SK-N-DZ (cell line): ENCODE results near the gene TMEM101.
"Not testable (repeated sequence)": the region's sequence is repeated elsewhere in the genome, so short reads cannot be mapped to it uniquely, and the experiment has no call there.

Experiments used
- DNase-seq: peaks from one replicate; pipeline ENCODE4 v3.0.0-alpha.2; 2015; ENCODE audit warnings: low spot score

The TMEM101 gene

DNA sequence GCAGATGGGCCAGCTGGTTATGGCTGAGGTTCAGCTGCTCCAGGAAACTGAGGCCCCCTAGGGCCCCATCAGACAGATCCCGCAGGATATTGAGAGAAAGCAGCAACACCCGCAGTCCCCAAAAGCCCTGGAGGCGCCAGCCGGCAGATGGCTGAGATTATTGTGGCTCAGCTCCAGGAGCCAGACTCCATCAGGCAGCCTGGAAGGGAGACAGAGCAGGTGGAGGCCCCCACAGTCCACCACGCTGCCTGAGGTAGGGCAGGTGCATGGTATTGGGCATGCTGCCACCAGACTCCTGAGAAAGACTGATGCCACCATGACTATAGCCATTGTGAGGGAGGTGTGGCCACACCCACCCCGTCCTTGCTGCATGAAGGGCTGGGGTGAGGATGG lies 9.5 kb upstream of the TMEM101 start:
- peak; percentile 57 for DNase-seq

- no peak for DNase-seq
These were observed 8.9 kb upstream of the TMEM101 start for GRCh38 chr17:44023545-44024270.

- no peak for DNase-seq
These were observed 7.5 kb upstream of the TMEM101 start for GRCh38 chr17:44022246-44022645.

DNA sequence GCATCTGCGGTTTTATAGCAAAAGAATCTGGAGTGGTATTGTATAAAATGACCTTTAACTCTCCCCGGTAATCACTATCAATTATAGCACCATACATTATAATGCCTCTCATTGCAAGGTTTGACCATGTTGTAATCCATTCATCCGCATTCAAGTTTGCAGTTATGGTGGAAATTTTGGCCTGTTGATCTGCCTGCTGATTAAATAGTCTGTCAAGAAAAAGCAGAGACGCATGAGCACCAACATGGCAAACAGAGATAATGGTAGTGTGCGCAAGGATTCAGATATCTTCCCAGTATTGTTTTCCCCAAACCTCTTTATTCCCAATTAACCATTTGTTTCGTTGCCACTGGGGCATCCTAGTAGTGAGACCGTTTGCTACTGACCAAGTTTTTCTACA lies 6.5 kb upstream of the TMEM101 start:
- not testable (repeated sequence) for DNase-seq

DNA sequence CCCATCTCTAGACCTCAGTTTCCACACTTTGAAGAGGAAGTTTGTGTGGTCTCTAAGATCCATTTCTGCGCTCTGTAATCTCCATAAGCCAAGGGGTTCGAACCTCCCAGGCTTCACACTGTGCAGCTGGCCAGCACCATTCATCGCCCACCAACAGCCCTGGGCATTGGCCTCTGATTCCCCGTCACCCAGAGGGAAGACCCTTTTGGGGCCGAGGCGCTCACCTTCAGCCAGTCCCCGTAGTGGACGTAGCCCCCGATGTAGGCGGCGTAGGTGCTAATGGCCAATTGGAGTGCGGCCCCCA lies 678 bp downstream of the TMEM101 start:
- no peak for DNase-seq

DNA sequence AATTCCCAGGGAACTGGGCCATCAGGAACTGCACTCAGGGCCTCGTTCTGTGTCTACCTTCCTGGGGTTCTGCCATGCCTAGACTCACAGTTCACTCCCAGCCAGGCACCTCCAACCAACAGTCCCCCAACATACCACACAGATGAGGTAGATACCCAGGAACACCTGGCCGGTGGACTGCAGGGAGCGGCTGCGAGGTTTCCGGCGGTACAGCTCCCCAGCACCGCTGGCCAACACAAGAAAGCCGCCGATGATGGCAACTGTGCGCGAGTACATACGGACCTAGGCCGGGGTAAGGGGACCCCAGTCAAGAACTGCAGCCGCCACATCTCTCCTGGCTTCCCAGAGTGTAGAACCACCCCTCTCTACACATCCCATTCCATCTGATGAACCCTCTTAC lies 1.9 kb downstream of the TMEM101 start:
- DNase-seq = no peak

DNA sequence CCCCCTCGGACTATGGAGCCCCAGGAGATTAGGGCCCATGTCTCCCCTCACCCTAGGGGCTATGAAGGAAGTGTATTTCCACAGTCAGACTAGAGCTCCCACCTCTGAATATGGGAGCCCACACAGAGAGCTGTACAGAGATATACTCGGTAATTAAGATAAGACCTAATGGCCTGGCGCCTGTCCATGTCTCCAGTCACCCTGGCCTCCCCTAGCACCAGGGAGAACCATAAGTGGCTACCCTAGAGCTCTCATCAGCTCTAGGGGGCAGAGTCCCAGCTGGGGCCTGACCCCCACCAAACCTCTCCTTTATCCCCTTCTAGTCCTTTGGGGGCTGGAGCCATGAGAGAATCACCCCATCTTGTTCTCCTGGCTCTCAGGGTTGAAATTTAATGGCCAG lies 2.4 kb downstream of the TMEM101 start:
- DNase-seq = no peak

- no peak for DNase-seq
These were observed 2.9 kb downstream of the TMEM101 start for GRCh38 chr17:44011876-44012275.

DNA sequence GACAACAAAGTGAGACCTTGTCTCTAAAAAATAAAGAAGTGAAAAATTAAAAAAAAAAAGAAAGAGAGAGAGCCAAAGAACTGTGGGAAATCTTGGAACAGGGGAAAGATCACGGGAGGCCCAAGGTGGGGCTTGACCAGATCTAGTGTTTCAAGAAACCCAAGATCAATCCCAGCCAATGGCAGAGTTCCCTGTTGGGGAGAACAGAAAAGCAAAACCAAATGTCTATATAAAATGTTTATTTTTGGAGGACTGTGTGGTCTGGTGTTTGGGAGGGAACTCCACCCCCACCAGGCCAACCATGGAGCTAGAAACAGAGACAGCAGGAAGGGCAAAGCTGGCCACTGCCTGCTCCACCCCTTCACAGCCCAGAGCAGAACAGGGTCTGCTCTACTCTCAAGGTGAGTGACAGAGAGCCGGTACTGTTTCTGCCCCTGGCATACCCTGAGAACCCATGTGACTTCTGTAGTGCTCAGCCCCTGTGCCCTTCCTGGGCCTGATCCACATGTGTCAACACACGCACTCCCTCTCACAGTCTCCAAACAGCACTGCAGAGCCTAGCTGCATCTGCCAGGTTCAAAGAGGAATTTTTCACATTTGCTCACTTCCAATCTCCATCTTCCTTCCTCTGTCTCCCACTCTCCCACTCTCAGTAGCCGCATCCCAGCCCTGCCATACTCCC lies 3.7 kb downstream of the TMEM101 start:
- no peak for DNase-seq

- DNase-seq = no peak
These were observed 6.4 kb downstream of the TMEM101 start for GRCh38 chr17:44008205-44008909.

- no peak for DNase-seq
These were observed 7.2 kb downstream of the TMEM101 start for GRCh38 chr17:44007346-44008204.

DNA sequence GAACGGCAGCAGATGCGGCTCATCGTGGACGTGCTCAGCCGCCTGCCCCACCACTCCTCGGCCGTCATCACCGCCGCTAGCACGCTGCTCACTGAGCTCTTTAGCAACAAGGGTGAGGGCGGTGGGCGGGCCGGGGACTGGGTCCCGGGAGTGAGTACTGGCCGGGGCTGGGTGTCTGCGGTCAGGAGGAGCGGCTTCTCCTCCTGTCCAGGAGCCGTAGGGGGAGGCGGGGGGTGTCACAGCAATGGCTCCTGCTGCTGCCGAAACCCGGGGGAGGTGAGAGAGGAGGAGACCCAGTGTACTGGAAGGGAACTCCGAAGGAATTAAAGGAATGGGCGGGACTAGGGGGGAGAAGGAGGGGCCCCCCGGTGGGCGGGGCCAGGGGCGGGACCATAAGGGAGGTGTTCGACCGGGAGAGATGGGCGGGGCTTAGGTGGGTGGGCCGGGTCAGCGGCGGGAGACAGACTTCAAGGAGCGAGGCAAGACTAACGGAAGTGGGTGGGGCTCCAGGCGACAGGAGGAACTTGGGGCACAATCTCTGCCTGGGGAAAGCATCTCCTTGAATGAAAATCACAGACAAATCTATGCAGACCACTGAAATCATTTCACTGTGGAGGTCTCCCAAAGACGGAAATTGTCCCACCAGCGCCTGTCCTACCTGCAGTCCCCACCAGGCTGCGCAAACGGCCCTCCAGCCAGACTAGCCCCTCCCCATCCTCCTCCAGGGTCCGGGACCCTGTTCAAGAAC lies 8.0 kb downstream of the TMEM101 start:
- DNase-seq = peak; percentile 97

DNA sequence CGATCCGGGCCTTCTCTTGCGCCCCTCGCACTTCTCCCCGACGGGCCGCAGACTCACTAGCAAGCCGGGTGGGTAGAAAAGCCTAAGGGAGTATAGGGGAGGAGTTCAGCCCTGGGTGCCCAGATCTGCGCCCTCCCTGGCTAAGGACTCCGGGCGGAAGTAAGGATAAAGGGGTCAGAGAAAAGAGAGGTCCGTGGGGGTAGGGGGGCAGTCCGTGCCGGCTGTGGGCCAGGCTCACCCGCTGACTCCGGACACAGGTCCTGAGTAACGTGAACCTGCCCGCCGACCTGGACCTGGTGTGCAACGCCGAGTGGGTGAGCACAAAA lies 8.5 kb downstream of the TMEM101 start:
- DNase-seq = peak; percentile 38

GRCh38 chr17:44005527-44006271 lies 9.1 kb downstream of the TMEM101 start:
- DNase-seq = no peak

DNA sequence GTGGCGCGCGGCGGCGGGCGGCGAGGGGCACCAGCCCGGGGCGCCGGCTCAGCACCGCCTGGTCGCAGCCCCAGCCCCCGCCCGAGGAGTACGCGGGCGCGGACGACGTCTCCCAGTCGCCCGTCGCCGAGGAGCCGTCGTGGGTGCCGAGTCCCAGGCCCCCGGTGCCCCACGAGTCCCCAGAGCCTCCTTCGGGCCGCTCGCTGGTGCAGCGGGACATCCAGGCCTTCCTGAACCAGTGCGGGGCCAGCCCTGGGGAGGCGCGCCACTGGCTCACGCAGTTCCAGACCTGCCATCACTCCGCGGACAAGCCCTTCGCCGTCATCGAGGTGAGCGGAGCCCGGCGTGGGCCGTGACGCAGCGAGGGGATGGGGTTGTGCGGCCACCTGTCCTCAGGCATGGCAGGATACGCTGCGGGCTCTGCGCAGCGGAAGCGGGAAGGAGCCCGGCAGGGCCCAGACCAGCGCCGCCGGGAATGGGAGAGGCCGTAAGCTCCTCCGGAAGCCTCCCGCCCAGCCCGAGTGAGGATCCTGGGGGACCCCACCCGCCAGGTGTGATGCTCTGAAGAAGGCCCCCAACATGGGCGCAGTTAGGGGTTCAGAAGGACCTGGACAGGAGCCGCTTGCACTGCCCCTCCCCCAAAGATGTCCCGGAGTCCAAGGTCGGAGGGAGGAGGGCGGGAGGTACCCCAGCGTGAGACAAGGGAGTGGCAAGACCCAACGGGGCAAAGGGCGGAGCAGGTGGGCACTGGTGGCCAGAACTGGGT lies 9.8 kb downstream of the TMEM101 start:
- no peak for DNase-seq

- no peak for DNase-seq
These were observed 10.5 kb downstream of the TMEM101 start, which contains the start of gene NAGS for GRCh38 chr17:44004077-44004760. TSS of gene NAGS (plus strand) at chr17:44004622. CDS start at chr17:44004664, 42 bp downstream.

DNA sequence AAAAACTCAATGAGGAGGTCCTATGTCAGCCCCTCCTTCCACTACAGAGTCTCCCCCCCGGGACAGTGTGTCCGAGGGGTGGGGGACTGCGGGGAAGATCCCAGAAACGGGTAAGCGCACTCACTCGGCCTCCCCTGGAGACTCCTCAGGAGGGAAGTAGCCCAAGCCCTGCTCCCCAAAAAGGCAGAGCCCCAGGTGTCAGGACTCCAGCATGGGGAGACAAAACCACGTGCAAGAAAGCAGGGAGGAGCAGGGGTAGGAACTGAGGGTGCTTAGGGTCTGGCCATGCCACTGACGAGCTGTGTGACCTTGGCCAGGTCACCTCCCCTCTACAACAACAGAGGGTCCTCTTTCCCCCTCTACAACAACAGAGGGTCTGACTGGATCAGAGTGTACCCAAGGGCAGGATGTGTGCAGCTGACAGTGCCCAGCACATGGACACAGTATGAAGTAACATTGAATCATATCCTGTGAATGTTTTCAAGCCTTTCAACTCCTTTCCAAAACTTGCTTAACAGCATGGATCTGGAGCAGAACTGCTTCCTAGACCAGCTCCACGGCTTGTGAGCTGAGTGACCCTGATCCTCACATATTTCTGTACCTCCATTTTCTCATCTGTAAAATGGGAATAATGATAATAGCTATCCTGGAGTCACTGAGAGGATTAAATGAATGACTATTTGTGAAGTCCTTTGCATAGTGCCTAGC lies 12.5 kb downstream of the TMEM101 start:
- DNase-seq = no peak

- DNase-seq = no peak
These were observed 13.3 kb downstream of the TMEM101 start for GRCh38 chr17:44001461-44001920.
